Erythroblast (primary cell): Measurements from ENCODE around the gene PPFIA4.

Experiments used
- GATA1 ChIP-seq: IDR thresholded peaks from 2 replicates; pipeline ENCODE4 v1.6.1; 2011; ENCODE audit warnings: low read depth, mild to moderate bottlenecking, control low read depth, low read length, moderate library complexity
- POLR2A ChIP-seq: IDR thresholded peaks from 2 replicates; pipeline ENCODE4 v1.6.1; 2011; ENCODE audit warnings: mild to moderate bottlenecking, low read length

DNA sequence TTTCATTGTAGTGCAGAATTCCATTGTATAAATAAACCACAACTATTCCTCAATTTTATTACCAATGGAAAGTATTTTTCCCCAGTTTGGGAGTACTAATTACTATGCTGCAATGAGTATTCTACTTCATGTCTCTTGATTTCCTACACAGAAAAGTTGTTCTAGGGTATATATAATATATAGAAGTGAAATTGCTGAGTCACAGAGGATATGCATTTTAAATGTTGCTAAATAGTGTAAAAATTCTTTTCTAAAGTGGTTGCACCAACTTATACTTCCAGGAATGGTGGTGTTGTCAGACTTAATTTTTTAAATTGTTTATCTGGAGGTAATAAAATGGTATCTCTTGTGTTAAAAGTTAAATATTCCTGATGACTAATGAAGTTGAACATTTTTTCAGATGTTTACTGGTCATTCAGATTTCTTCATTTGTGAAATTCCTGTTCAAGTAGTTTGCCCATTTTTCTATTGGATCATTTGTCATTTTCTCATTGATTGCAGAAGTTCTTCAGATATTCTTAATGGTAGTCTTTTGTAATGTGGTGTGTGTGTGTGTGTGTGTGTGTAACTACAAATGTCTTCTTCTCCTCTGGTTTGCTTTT is 78.6 kb downstream of the PPFIA4 start:
- TF ChIP-seq POLR2A (no peak), GATA1 (no peak)
